ENCODE measurements around the gene CBFB.
"Not testable (repeated sequence)": the region's sequence is repeated elsewhere in the genome, so short reads cannot be mapped to it uniquely, and the experiment has no call there.

CBFB gene

GRCh38 chr16:67040166-67040565, 11.2 kb downstream of the CBFB start:
- in situ Hi-C loops (cut with MboI; ENCODE audit: low pct_unique_long_range_greater_than_20kb, low sequenced_read_pairs, unreplicated experiment): no loop called here
- no peak for TF ChIP-seq CTCF (IDR thresholded peaks at IDR 0.05; ENCODE audit: extremely low read depth, insufficient read depth, missing control alignments)
- DNase-seq (ENCODE audit: low spot score): no peak

GRCh38 chr16:67040906-67041305, 12.0 kb downstream of the CBFB start:
- in situ Hi-C loops (cut with MboI; ENCODE audit: low pct_unique_long_range_greater_than_20kb, low sequenced_read_pairs, unreplicated experiment): no loop called here
- no peak for DNase-seq (ENCODE audit: low spot score)
- TF ChIP-seq CTCF (IDR thresholded peaks at IDR 0.05; ENCODE audit: extremely low read depth, insufficient read depth, missing control alignments): no peak

GRCh38 chr16:67041520-67041919, 12.6 kb downstream of the CBFB start:
- DNase-seq (ENCODE audit: low spot score); in situ Hi-C loops (cut with MboI; ENCODE audit: low pct_unique_long_range_greater_than_20kb, low sequenced_read_pairs, unreplicated experiment): not testable (repeated sequence)

- TF ChIP-seq CTCF (IDR thresholded peaks at IDR 0.05; ENCODE audit: extremely low read depth, insufficient read depth, missing control alignments): no peak
- no peak for DNase-seq (ENCODE audit: low spot score)
- in situ Hi-C loops (cut with MboI; ENCODE audit: low pct_unique_long_range_greater_than_20kb, low sequenced_read_pairs, unreplicated experiment): no loop called here
These were observed 14.5 kb downstream of the CBFB start for GRCh38 chr16:67043420-67043819.

GRCh38 chr16:67050796-67051195, 21.8 kb downstream of the CBFB start:
- TF ChIP-seq CTCF (IDR thresholded peaks at IDR 0.05; ENCODE audit: extremely low read depth, insufficient read depth, missing control alignments): no peak
- in situ Hi-C loops (cut with MboI; ENCODE audit: low pct_unique_long_range_greater_than_20kb, low sequenced_read_pairs, unreplicated experiment): no loop called here

GRCh38 chr16:67052399-67052798, 23.4 kb downstream of the CBFB start:
- no peak for TF ChIP-seq CTCF (IDR thresholded peaks at IDR 0.05; ENCODE audit: extremely low read depth, insufficient read depth, missing control alignments)
- no peak for DNase-seq (ENCODE audit: low spot score)
- in situ Hi-C loops (cut with MboI; ENCODE audit: low pct_unique_long_range_greater_than_20kb, low sequenced_read_pairs, unreplicated experiment): no loop called here

More at GRCh38 chr16:67050796-67051195, 21.8 kb downstream of the CBFB start:
- no peak for DNase-seq (ENCODE audit: low spot score)

GRCh38 chr16:67053767-67054334, 24.9 kb downstream of the CBFB start:
- in situ Hi-C loops (cut with MboI; ENCODE audit: low pct_unique_long_range_greater_than_20kb, low sequenced_read_pairs, unreplicated experiment): no loop called here
- DNase-seq (ENCODE audit: low spot score): peak; percentile 11
- TF ChIP-seq CTCF (IDR thresholded peaks at IDR 0.05; ENCODE audit: extremely low read depth, insufficient read depth, missing control alignments): no peak
